Ramos (cell line): ENCODE data around the gene TNRC6C.

Source experiments
- in situ Hi-C: fragments of 300-500 bp; cut with MboI; formaldehyde crosslinking; loops from one replicate; pipeline ENCODE4 v1.14.3; 2022; ENCODE audit warnings: low sequenced_read_pairs; ENCODE audit not compliant: unreplicated experiment

TNRC6C gene

DNA sequence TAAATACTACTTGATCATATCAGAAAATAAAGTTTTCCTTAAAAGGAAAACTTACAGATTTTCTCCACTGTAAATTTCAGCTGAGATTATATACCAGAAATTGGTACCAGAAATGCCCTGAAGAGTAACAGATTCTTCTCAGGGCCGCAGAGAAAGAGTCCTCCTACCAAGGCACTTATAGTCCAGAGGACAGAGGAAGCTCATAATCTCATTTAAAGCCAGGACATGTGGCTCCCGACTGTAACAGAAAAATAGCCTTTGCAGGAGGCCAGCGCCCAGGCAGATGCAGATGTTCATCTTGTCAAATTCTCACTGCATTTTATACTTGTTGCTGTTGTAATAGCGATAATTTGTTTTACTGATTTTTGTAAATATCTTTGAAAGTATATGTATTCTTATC, 43.7 kb downstream of the TNRC6C start:
- in situ Hi-C loops: loop anchor here (25.0 kb wide), 1 partner anchor 665 kb away; no protein-coding TSS in a partner anchor

DNA sequence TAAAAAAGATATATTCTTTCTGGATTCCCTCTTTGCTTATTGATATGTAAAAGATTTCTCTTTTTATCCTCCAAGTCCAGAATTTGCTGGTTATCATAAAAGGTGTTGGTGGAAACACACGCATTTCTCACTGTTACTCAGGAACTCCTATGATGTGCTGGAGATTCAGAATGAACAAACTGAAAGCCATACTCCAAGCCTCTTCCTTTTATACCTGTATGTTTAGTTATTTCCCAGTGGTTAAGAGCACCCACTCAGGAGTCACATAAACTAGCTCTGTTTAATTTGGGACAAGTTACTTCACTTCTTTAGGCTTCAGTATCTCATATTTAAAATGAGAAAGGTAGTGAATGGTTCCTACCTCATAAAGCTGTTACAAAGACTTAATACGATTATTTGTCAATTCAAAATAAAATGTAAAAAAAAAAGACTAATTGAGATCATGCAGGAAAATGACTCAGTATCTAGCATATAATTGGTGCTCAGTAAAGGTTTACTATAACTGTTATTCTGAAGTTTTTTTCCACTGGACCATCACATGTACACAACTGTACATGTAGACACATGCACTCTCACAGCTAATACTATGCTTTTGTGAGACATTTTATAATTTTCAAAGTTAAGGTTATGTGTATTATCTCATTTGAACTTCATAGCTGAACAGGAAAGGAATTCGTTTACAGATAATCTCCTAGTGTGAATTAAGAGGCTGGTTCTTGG, 47.1 kb downstream of the TNRC6C start:
- in situ Hi-C loops: loop anchor here (25.0 kb wide), 1 partner anchor 668 kb away; no protein-coding TSS in a partner anchor

DNA sequence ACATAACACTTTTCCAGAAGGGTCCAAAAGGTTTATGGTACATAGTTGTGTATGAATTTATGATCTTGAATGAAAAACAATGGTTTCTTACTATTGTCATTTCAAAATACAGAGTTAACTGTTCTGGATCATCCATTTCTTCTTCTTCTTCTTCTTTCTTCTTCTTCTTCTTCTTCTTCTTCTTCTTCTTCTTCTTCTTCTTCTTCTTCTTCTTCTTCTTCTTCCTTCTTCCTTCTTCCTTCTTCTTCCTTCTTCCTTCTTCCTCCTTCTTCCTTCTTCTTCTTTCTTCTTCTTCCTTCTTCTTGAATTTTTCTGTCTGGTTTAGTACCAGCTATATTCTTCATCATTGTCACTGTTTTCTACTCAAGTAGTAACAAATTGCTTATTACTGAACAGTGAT, 47.8 kb downstream of the TNRC6C start:
- in situ Hi-C loops: loop anchor here (25.0 kb wide), 1 partner anchor 669 kb away; no protein-coding TSS in a partner anchor

DNA sequence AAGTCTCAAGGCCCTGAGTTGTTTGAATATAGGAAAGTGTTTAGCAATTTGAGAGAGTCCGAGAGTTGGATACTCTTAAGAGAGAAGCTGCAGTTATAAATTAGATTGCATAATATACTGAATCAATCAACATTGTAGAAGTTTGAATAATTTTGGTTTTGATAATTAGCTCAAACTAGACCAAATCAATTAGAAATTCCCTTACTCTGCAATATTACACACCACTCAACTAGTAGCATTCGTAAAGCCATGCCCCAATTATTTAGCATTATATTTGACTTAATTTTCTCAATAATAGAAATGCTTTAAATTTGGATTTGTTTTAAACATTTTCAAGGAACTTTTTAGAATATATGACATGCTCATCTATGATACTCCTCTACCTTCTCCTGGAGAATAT, 49.1 kb downstream of the TNRC6C start:
- in situ Hi-C loops: loop anchor here (25.0 kb wide), 1 partner anchor 670 kb away; no protein-coding TSS in a partner anchor

DNA sequence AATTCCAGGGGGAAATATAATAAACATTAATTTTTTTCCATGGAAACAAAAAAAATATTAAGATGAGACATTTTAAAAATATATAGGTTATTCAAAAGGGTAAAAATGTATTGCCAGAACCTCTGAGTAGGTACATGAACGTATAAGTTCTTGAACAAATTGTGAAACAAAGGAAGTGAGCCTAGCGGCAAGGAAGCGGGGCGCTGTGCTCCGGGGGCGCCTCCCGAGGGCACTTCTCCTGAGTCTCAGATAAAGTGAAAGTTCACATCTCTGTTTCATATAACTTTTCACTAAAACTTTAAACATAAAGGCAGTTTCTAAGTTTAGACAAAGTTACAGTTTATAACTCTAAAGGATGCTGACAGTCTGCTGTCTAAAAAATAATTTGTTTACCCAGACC, 52.3 kb downstream of the TNRC6C start:
- in situ Hi-C loops: loop anchor here (25.0 kb wide), 1 partner anchor 673 kb away; no protein-coding TSS in a partner anchor

DNA sequence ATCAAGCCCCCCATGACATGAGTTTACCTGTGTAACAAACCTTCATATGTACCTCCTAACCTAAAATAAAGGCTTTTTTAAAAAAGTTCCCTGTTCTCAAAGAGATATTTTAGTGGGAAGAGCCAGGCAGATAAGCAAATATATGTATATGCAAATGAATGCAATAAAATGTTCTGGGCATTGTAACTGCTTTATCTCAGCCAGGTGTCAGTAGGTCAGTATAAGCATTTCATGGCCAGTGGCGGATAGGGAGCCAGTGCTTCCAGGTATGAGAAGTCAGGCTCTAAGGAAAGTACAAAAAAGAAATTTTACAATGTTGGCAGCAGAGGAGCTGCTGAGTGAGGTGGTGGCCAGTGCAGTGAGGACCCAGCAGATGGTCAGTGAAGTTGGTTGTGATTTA, 53.9 kb downstream of the TNRC6C start:
- in situ Hi-C loops: loop anchor here (25.0 kb wide), 1 partner anchor 675 kb away; no protein-coding TSS in a partner anchor

DNA sequence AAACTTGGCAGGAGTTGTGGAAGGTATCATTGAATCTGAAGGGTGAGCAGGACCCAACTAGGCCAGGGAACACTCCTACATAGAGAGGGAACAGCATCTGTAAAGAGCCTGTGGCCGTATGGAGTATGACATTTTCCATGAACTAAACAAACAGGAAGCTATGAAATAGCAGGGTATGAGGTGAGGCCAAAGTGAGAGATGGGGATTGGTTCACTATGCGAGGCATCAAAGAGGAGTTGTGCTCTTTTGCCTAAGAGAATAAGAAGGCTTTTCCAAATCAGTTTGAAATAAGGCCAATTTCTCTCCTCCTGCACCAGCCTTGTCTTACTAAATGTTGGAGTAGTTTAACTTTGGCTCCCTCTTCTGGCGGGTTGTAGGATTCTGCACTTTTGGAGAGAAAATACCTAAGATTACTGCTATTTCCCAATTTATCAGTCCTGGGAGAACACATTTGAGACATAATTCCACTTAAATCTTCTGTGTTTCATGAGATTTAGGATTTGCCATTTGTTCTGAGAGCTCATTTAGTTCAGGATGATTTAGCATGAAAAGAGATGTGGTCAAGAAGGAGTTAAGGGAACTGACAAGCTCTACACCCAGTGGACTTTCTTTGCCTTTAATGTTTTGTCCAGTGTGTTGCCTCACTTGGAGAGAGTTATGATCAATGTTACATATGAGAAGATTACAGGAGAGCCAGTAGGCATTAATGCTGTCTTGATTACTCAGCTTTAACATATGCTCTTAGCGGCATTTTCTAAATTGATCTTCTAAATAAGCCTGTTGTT, 55.4 kb downstream of the TNRC6C start:
- in situ Hi-C loops: loop anchor here (25.0 kb wide), 1 partner anchor 677 kb away; no protein-coding TSS in a partner anchor

DNA sequence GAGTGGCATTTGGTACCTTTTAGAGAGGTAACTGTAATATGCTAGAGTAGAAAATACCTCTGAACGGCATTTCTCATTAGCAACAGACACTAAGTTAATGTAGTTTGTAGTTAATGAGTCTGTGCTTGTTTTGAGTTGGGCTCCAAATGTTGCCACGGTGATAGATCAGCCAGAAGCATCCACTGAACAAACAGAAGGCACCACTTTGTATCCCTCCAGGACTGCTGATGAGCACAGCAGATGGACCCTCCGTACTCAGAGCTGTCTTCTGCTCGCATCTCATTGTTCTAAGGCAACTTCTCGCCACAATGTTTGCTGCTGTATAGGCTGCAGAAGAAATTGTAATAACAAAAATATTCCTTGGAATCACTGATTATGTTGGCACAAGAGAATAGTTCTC, 56.1 kb downstream of the TNRC6C start:
- in situ Hi-C loops: loop anchor here (5.0 to 25.0 kb wide), 2 partner anchors 247 to 677 kb away; no protein-coding TSS in a partner anchor

DNA sequence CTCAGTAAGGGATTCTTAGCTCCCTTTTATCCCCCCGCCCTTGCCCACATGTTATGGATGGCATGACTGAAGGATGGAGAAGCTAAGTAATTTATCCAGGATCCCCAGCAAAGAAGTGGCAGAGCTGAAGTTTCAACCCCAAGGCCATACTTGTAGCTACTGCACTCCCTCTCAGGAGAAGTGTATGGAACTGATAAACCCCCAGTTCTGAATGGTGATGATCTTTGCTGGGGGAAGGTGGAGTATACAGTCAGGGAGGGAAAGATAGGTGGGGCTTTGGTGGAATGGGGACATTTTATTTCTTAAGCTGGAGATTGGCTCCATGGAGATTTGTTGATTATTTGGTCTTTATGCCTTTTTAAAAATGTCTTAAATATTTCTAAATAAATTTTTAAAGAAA, 58.3 kb downstream of the TNRC6C start:
- in situ Hi-C loops: loop anchor here (5.0 to 25.0 kb wide), 2 partner anchors 250 to 680 kb away; no protein-coding TSS in a partner anchor

DNA sequence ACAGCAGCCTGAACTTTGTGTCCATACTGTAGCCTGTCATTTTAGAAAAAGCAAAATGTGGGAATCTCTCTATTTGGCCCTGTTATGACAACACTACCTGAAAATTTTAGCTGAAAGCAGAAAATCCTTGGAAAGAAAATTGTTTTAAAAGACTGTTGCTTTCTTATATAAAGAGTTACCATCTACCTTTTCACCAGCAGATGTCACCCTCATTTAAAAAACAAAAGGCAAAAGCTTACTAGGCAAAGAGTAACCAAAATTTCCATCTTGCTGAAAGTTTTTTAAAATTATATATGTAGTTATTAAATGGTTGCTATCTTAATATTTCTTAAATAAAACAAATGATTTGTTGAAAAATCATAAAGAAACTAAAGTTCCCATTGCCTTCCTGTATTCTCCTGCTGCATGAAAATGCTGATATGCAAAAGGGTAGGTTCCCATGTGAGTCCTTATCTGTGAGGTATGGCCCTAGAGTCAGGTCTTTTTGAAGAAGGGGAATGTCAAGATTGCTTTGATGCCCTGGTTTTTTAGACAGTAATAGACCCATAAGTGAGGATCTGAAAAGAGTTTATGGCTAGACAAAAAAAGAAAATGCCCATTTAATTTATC, 61.0 kb downstream of the TNRC6C start:
- in situ Hi-C loops: loop anchor here (5.0 to 25.0 kb wide), 2 partner anchors 252 to 682 kb away; no protein-coding TSS in a partner anchor

DNA sequence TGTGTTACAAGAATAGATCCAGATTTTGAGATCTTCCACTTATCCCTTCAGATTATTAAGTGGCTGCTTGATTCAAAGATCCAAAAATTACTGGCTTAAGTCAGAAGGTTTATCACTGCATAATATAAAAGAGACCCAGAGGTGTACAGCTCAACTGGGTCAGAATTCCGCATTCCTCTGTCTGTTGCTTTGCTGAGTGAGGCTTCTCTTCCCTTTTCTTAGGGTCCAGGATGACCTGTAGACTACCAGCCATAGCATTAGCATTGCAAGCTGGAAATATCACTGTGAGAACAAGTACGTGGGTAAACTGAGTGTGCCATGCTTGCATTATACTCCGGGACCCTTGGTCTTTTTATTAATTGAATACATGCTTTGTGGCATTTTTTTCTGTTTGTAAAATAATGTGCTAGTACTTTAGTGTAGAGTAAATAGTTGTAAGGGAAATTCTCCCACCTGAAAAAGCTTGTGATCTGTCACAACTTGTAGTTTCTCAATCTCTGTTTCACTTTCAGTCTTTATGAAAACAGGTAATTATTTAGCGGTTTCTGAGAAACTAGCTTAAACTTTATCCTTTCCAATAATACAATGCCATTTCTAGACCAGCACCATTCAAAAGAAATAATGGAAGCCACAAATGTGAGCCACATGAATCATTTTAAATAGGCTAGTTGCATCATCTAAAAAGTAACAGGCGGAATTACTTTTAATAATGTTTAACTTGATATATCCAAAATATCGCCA, 61.6 kb downstream of the TNRC6C start:
- in situ Hi-C loops: loop anchor here (5.0 to 25.0 kb wide), 2 partner anchors 253 to 683 kb away; no protein-coding TSS in a partner anchor

DNA sequence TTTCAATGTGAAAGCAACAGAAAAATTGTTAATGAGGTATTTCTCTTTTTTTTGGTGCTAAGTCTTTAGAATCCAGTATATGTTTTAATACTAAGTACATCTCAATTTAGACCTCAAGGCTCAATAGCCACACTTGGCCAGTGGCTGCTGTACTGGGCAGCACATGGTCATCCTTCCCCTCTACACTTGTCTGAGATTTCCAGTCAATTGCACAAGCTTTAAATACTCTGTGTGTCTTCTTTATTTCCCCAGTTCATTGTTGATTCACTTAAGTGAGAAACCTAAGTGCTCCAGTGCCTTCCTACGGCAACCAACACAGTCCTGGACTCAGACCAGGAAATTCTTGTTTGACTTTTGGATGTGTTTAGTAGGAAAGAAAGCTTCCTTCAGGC, 62.2 kb downstream of the TNRC6C start:
- in situ Hi-C loops: loop anchor here (25.0 kb wide), 1 partner anchor 683 kb away; no protein-coding TSS in a partner anchor

DNA sequence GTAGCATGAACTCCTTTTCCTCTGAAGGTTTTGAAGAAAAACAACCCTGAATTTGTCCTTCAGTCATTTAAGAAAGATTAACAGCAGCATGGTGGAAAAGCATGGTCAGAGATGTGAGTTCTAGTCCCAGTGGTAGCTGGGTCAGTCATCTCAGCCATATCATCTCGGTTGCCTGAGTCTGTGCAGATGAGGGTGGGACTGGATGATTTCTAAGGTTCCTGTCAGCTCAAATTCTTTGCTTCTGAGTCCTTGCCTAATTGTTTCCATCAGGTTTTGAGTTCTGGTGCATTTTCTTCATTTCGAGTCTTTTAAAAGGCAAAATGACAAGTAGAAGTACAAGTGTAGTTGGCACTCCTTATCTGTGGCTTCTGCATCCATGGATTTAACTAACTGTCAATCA, 63.9 kb downstream of the TNRC6C start:
- in situ Hi-C loops: loop anchor here (25.0 kb wide), 1 partner anchor 685 kb away; no protein-coding TSS in a partner anchor

DNA sequence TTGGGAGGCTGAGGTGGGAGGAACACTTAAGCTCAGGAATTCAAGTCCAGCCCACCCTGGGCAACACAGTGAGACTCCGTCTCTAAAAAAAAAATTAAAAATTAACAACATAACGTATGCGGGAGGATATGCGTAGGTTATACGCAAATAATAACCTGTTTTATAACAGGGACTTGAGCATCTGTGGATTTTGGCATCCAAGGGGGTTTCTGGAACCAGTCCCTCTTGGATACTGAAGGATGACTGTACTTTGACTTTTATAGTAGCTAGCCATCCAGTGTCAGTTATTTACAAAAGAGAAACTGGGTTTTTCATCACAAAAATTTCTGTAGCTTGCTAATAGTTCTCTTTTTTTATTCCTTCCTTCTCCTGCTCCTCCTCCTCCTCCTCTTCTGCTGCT, 64.5 kb downstream of the TNRC6C start:
- in situ Hi-C loops: loop anchor here (25.0 kb wide), 1 partner anchor 686 kb away; no protein-coding TSS in a partner anchor

DNA sequence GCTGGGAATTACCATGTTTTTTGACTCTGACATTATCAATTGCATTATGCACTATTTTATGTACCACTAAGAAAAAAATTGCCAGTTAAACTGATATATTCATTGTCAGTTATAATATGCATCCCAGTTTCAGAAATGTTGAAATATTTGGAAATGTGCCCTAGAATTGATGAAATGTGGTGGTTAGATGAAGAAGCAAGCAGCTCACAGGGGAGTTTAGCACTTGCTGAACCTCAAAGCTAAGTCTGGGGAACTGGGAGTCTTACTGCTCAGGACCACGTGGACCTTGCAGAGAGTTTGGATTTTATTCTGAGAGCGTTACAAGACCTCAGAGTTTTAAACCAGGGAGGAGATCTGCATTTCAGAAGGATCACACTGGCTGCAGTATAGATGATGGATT, 67.9 kb downstream of the TNRC6C start:
- in situ Hi-C loops: no loop called here

DNA sequence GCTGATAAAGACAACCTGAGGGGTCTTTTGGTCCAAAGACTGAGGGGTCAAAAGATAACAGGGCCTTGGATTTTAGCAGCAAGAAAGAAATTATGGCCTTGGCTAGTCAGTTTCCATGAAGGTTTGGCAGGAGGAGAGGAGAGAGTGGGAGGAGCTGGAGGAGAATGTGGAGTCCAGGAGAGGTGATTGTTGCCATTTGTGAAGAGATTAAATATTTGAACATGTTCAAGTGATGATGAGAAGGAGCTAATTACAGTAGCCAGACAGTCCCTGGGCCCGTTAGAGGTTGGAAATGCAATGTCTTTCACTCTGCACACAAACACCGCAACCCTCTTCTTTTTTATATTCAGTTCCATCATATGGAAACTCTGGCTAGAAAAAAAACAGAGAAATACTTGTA, 68.6 kb downstream of the TNRC6C start:
- in situ Hi-C loops: no loop called here

DNA sequence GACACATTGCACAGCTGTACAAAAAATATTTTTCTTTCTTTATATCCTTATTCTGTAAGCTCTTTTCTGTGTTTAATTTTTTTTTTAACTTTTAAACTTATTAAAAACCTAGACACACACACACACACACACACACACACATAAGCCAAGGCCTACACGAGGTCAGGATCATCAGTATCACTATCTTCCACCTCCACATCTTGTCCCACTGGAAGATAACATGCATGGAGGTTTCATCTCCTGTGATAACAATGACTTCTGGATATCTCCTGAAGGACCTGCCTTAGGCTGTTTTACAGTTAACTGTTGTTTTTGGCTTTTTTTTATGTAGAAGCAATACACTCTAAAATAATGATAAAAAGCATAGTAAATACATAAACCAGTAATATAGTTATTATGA, 71.2 kb downstream of the TNRC6C start:
- in situ Hi-C loops: no loop called here

DNA sequence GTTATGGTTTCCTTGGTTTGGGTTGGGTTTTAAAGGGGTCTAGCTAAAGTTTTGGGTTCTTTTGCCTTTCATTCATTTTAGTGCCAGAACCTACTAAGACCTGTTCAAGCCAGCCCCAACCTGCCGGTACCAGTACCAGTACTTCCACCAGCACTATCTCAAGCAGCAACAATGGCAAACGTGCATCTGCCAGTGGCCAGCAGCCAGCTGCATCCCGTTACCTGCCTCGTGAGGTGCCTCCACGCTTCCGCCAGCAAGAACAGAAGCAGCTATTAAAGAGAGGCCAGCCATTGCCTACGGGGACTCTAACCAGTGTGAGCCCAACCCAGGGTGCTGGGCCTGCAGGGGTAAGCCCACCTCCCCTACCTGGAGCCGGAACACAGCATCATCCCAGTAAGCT, 72.9 kb downstream of the TNRC6C start:
- in situ Hi-C loops: no loop called here

DNA sequence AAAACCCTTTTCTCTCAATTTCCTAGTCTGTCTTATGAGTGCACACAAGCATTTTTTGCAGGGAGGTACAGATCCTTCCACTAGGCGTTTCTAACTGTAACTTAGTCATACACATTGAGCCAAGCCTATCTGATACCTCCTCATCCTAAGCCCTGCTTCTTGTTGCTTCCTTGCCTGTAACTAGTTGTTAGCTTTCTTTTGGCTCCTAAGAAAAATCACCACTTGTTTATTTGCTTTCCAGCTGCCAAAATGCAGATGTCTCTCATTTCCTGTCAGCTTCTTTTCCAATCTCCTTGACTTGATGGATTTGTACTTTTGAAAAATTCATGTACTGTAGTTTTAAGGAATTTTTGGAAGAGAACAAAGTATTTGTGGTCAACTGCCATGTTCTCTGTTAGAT, 73.7 kb downstream of the TNRC6C start:
- in situ Hi-C loops: no loop called here
